ENCODE measurements around the gene LINGO1.

DNA sequence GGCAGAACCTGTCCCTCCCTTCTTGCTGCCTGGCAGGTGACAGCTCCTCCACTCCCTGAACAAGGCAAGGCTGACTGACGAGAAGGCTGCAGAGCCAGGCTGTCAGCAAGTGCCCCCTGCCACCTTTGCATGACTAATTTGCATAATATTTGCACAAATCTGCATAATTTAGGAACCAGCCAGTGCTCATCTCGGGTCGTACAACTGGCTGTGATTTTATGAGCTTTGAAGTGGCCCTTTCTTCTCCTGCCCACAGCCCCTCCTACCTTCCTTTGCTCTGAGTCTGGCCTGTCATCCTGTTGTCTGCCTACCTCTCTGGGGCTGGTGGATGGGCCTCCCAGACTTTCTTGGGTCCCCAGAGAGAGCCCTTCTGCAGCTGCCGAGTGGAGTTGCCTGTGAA lies 58.9 kb downstream of the LINGO1 start:
- no peak for TF ChIP-seq POLR2A (IDR thresholded peaks at IDR 0.05)
- TF ChIP-seq, protein P1, sequence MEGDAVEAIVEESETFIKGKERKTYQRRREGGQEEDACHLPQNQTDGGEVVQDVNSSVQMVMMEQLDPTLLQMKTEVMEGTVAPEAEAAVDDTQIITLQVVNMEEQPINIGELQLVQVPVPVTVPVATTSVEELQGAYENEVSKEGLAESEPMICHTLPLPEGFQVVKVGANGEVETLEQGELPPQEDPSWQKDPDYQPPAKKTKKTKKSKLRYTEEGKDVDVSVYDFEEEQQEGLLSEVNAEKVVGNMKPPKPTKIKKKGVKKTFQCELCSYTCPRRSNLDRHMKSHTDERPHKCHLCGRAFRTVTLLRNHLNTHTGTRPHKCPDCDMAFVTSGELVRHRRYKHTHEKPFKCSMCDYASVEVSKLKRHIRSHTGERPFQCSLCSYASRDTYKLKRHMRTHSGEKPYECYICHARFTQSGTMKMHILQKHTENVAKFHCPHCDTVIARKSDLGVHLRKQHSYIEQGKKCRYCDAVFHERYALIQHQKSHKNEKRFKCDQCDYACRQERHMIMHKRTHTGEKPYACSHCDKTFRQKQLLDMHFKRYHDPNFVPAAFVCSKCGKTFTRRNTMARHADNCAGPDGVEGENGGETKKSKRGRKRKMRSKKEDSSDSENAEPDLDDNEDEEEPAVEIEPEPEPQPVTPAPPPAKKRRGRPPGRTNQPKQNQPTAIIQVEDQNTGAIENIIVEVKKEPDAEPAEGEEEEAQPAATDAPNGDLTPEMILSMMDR (IDR thresholded peaks at IDR 0.05) = no peak
